Psoas muscle (tissue), 8 donors: ENCODE measurements around the gene IGF2BP3. TPM values are rescaled to one million over a fixed set of nuclear protein-coding genes. Genes with fewer than 3 reads are reported as not detected.

Source experiments
- ATAC-seq, 4 donors: fragments of 200-7000 bp; cut with Tn5 transposase; one replicate each; pipeline ENCODE4 v1.9.1; 2020; ENCODE audit warnings: moderate library complexity in 3 of 4, mild to moderate bottlenecking in 2 of 4
- DNase-seq, 2 donors: peaks; one replicate each; pipeline ENCODE4 v3.0.0-alpha.2; 2020
- H3K27ac ChIP-seq: fragments of 200-600 bp; one replicate; pipeline ENCODE4 v1.8.0; 2022
- H3K27me3 ChIP-seq, 3 donors: fragments of 200-600 bp in 1 of 3; one replicate each; pipeline versions ENCODE4 v1.6.1 to v1.8.0; 2013 to 2022; ENCODE audit warnings: low read length in 2 of 3, mild to moderate bottlenecking in 2 of 3, moderate library complexity in 1 of 3; ENCODE audit not compliant: insufficient read depth in 3 of 3
- H3K36me3 ChIP-seq, 2 donors: fragments of 200-600 bp in 1 of 2; one replicate each; pipeline versions ENCODE4 v1.6.1 to v1.8.0; 2013 to 2022; ENCODE audit warnings: low read depth in 1 of 2, mild to moderate bottlenecking in 1 of 2, moderate library complexity in 1 of 2; ENCODE audit not compliant: insufficient read depth in 1 of 2
- H3K4me1 ChIP-seq: fragments of 200-600 bp; one replicate; pipeline ENCODE4 v1.8.0; 2022
- H3K4me3 ChIP-seq: fragments of 200-600 bp; one replicate; pipeline ENCODE4 v1.8.0; 2022; ENCODE audit warnings: mild to moderate bottlenecking
- H3K9me3 ChIP-seq: fragments of 200-600 bp; one replicate; pipeline ENCODE4 v1.8.0; 2022
- CTCF ChIP-seq: fragments of 200-600 bp; IDR thresholded peaks from one replicate; pipeline ENCODE4 v1.8.0; 2022; ENCODE audit warnings: antibody characterized with exemption
- WGBS, 3 donors: extraction: QIAGEN DNeasy Blood & Tissue Kit; methylation state at CpG; one replicate each; pipeline versions ENCODE4 v1.1.6 to v1.1.7; 2013; 5-methylcytosine and 5-hydroxymethylcytosine counted together
- intact Hi-C, 2 donors: fragments of 100-400 bp; cut with DNase I; formaldehyde crosslinking; loops; one replicate each; pipeline versions ENCODE4 v1.11.0 to v1.14.2; 2022
- polyA plus RNA-seq, 3 donors: library from polyadenylated mRNA; stranded (reverse); fragments of 200-250 nt; gene quantifications; one replicate each; pipeline ENCODE4 v1.2.3, GENCODE V29; 2013
- total RNA-seq, 4 donors: library from RNA; stranded (reverse); fragmentation: NEBNext Ultra II Directional in 2 of 4; extraction: Animal tissue kit (Norgen Biotek cat#: 25700) in 2 of 4; gene quantifications; one replicate each; pipeline versions ENCODE4 v1.2.1 to v1.2.4, GENCODE V29; 2021 to 2023
- donor health status: healthy with polysubstance abuse.
- donor health status: DM: no; HTN: no; CAD: no; lungs with moderate emphysema.
- donor health status: Bipolar disorder and iron deficiency.
- donor health status: healthy.
- donor health status: DM: yes; HTN: yes; CAD: no.
- donor health status: DM: no; HTN: no; CAD: no.
- donor health status: DM: no; HTN: no; CAD: no.
- donor health status: DM: yes; HTN: yes; CAD: no.

The IGF2BP3 gene
- total and polyA plus RNA-seq, 7 donors: 0.03 to 0.73 (median 0.34) TPM

GRCh38 chr7:23298141-23298881, 172.0 kb downstream of the IGF2BP3 start:
- Histone ChIP-seq H3K36me3 (peaks cover 5 to 26% of the 10 kb centered on the region in 2 donors), H3K27me3 (no peaks in the 10 kb centered on the region), H3K27ac (peak overlapping the region; percentile 86), H3K4me3 (peak overlapping the region; percentile 81), H3K4me1 (peaks cover 20% of the 10 kb centered on the region), H3K9me3 (no peaks in the 10 kb centered on the region)
- TF ChIP-seq CTCF: no peak
- DNase-seq (no peak), ATAC-seq (peak in 1 of 4 donors; percentile 16)
- WGBS, 3 donors: 18 to 42% (median 38%) methylated on average over 11 of the region's 11 CpGs
- intact Hi-C loops: no loop called here

DNA sequence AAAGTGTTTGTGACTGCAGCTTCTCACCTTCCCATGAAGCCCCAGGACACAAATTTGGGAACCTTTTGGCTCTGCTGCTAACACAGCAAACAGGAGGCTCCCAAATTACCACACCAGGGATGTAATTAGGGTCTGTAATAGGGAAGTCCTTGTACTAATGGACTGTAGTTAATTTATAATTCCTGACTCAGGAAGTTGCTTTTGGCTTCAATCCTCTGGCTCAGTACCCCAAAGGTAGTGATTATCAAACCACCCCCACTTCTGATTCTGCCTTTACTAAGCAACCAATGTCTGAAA, 174.9 kb downstream of the IGF2BP3 start:
- TF ChIP-seq CTCF: no peak
- Histone ChIP-seq H3K4me3 (no peak overlapping the region), H3K36me3 (no peaks in the 10 kb centered on the region), H3K4me1 (peaks cover 4% of the 10 kb centered on the region), H3K9me3 (no peaks in the 10 kb centered on the region), H3K27ac (no peak overlapping the region), H3K27me3 (no peaks in the 10 kb centered on the region)
- ATAC-seq: no peak
- intact Hi-C loops: no loop called here
- DNase-seq: no peak

GRCh38 chr7:23294549-23295400, 175.5 kb downstream of the IGF2BP3 start:
- WGBS, 3 donors: 81 to 88% (median 84%) methylated on average over 6 of the region's 6 CpGs
- ATAC-seq (no peak), DNase-seq (no peak)
- Histone ChIP-seq H3K9me3 (no peaks in the 10 kb centered on the region), H3K4me1 (no peaks in the 10 kb centered on the region), H3K36me3 (no peaks in the 10 kb centered on the region), H3K27me3 (no peaks in the 10 kb centered on the region), H3K27ac (no peak overlapping the region), H3K4me3 (no peak overlapping the region)
- intact Hi-C loops: no loop called here
- no peak for TF ChIP-seq CTCF

GRCh38 chr7:23293500-23294073, 176.7 kb downstream of the IGF2BP3 start:
- intact Hi-C loops: no loop called here
- no peaks in the 10 kb centered on the region for H3K4me1 ChIP-seq
- no peaks in the 10 kb centered on the region for H3K36me3 ChIP-seq
- ATAC-seq: no peak
- no peak overlapping the region for H3K4me3 ChIP-seq
- H3K27me3 ChIP-seq: no peaks in the 10 kb centered on the region
- 77 to 82% (median 81%) methylated on average over 12 of the region's 12 CpGs for WGBS, 3 donors
- TF ChIP-seq CTCF: no peak
- no peak for DNase-seq
- H3K9me3 ChIP-seq: no peaks in the 10 kb centered on the region
- H3K27ac ChIP-seq: no peak overlapping the region
